Stomach (tissue), 9 donors: ENCODE measurements around the gene TRIM41. TPM values are rescaled to one million over a fixed set of nuclear protein-coding genes. Genes with fewer than 3 reads are reported as not detected.

Experiments
- DNase-seq, 2 donors: peaks; one replicate each; pipeline versions ENCODE4 v3.0.0 to v3.0.0-alpha.2; 2013 to 2019
- H3K27ac ChIP-seq, 5 donors: fragments of 200-600 bp in 4 of 5; sonication (generic) in 4 of 5; one replicate each; pipeline ENCODE4 v1.5.1; 2013 to 2019; ENCODE audit warnings: mild to moderate bottlenecking in 1 of 5, moderate library complexity in 1 of 5
- H3K27me3 ChIP-seq, 3 donors: fragments of 200-600 bp; sonication (generic); one replicate each; pipeline ENCODE4 v1.5.1; 2017 to 2019; ENCODE audit warnings: mixed run types in 1 of 3
- H3K36me3 ChIP-seq, 4 donors: fragments of 200-600 bp; sonication (generic); 1 replicate in 3 of 4; 2 replicates in 1 of 4; pipeline ENCODE4 v1.5.1; 2016 to 2019
- H3K4me1 ChIP-seq, 4 donors: fragments of 200-600 bp; sonication (generic); one replicate each; pipeline ENCODE4 v1.5.1; 2016 to 2019
- H3K4me3 ChIP-seq, 4 donors: fragments of 200-600 bp; sonication (generic) in 3 of 4; one replicate each; pipeline ENCODE4 v1.5.1; 2016 to 2019; ENCODE audit warnings: mild to moderate bottlenecking in 1 of 4
- H3K9me3 ChIP-seq, 4 donors: fragments of 200-600 bp; sonication (generic); one replicate each; pipeline ENCODE4 v1.5.1; 2016 to 2019
- EP300 ChIP-seq: sonication (generic); formaldehyde crosslinking; IDR thresholded peaks from one replicate; pipeline ENCODE4 v1.6.1; 2017; ENCODE audit warnings: antibody characterized with exemption
- POLR2A ChIP-seq, 4 donors: fragments of 450-650 bp; IDR thresholded peaks; one replicate each; pipeline ENCODE4 v1.6.1; 2016; ENCODE audit warnings: antibody characterized with exemption in 4 of 4, control low read depth in 2 of 4, mild to moderate bottlenecking in 1 of 4, moderate library complexity in 1 of 4
- POLR2AphosphoS5 ChIP-seq, 3 donors: sonication (generic); formaldehyde crosslinking; IDR thresholded peaks; one replicate each; pipeline ENCODE4 v1.6.1; 2016; ENCODE audit warnings: antibody characterized with exemption in 3 of 3
- WGBS, 5 donors: extraction: QIAGEN DNeasy Blood & Tissue Kit in 3 of 5; methylation state at CpG; one replicate each; pipeline versions ENCODE4 v1.1.5 to v1.1.7; 2013 to 2018; 5-methylcytosine and 5-hydroxymethylcytosine counted together
- intact Hi-C: fragments of 100-400 bp; cut with DNase I; formaldehyde crosslinking; loops from one replicate; pipeline ENCODE4 v1.15.1; 2023; ENCODE audit warnings: low total_unique reads
- polyA plus RNA-seq, 3 donors: library from polyadenylated mRNA; stranded (reverse); fragments of 200-250 nt; gene quantifications; one replicate each; pipeline ENCODE4 v1.2.3, GENCODE V29; 2013
- total RNA-seq, 5 donors: library from RNA; depleted of rRNA; stranded (reverse); fragments of >200 nt; gene quantifications; one replicate each; pipeline versions ENCODE4 v1.1.0 to v1.2.3, GENCODE V29; 2014 to 2016
- TF ChIP-seq, protein P1 (sequence below), 7 experiments: fragments of 450-650 bp in 4 of 7; fragments of 200-600 bp in 3 of 7; sonication (generic) in 3 of 7; IDR thresholded peaks; one replicate each; pipeline ENCODE4 v1.5.1; 2016 to 2019; ENCODE audit warnings: antibody characterized with exemption in 7 of 7, control low read depth in 2 of 7, mild to moderate bottlenecking in 1 of 7
- donor health status: healthy with polysubstance abuse.
- donor health status: Bipolar disorder and iron deficiency.
- donor health status: healthy.

Gene TRIM41
- total and polyA plus RNA-seq, 8 donors, result 2.3 to 70.4 (median 16.0) TPM

DNA sequence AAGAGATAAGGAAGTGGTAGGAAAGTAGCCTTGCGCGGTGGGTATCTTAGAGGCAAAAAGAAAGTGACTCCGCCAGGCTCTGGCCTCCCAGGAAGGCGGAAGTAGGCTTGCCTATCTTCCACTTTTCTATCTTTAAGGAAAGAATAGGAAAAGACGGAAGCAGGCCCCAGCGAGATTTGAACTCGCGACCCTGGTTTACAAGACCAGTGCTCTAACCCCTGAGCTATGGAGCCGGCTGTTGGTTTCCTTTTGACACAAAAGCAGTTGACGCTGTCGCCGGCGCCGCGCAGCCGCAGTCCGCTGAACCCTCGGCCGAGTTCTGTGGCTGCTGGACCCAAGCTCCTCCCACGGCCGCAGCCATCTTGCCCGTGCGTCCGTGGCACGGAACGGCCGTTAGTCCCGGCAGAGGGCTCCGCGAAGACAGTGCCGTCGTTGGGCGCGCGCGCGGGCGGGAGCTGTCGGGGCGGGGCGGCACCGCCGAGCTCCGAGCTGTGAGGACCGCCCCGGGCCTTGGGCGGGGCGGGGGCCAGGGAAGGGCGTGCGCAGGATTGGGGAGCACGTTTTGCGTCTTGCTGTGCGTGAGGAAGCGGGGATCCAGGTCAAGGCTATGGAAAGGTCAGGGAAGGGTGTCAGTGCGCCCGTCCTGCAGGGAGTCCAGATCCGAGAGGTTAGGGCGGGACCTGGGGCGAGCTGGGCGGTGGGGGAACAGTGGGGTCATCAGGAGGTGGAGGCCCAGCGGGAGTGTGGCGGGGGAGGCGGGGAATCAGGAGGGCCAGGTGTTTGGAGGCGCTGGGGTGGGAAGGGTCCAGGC is 31.4 kb upstream of the TRIM41 start:
- 0 to 1% (median 1%) methylated on average over 36 to 64 of the region's 64 CpGs for WGBS, 5 donors
- TF ChIP-seq, protein P1, sequence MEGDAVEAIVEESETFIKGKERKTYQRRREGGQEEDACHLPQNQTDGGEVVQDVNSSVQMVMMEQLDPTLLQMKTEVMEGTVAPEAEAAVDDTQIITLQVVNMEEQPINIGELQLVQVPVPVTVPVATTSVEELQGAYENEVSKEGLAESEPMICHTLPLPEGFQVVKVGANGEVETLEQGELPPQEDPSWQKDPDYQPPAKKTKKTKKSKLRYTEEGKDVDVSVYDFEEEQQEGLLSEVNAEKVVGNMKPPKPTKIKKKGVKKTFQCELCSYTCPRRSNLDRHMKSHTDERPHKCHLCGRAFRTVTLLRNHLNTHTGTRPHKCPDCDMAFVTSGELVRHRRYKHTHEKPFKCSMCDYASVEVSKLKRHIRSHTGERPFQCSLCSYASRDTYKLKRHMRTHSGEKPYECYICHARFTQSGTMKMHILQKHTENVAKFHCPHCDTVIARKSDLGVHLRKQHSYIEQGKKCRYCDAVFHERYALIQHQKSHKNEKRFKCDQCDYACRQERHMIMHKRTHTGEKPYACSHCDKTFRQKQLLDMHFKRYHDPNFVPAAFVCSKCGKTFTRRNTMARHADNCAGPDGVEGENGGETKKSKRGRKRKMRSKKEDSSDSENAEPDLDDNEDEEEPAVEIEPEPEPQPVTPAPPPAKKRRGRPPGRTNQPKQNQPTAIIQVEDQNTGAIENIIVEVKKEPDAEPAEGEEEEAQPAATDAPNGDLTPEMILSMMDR (IDR thresholded peaks at IDR 0.05), result no peak
- TF ChIP-seq POLR2A (IDR thresholded peaks at IDR 0.05), result peak in 1 of 4 donors; percentile 16
- peak; percentile 69 to 95 (median 86) for TF ChIP-seq POLR2AphosphoS5 (IDR thresholded peaks at IDR 0.05)
- no peak for TF ChIP-seq EP300
- peak; percentile 97 to 98 for DNase-seq
- Histone ChIP-seq H3K27ac (peak overlapping the region; percentile 89 to 93 (median 92)), H3K27me3 (no peaks in the 10 kb centered on the region), H3K9me3 (no peaks in the 10 kb centered on the region), H3K4me1 (peaks cover 5 to 53% (median 43%) of the 10 kb centered on the region in 4 donors), H3K36me3 (no peaks in the 10 kb centered on the region), H3K4me3 (peak overlapping the region; percentile 78 to 91 (median 82))
- intact Hi-C loops, result no loop called here

DNA sequence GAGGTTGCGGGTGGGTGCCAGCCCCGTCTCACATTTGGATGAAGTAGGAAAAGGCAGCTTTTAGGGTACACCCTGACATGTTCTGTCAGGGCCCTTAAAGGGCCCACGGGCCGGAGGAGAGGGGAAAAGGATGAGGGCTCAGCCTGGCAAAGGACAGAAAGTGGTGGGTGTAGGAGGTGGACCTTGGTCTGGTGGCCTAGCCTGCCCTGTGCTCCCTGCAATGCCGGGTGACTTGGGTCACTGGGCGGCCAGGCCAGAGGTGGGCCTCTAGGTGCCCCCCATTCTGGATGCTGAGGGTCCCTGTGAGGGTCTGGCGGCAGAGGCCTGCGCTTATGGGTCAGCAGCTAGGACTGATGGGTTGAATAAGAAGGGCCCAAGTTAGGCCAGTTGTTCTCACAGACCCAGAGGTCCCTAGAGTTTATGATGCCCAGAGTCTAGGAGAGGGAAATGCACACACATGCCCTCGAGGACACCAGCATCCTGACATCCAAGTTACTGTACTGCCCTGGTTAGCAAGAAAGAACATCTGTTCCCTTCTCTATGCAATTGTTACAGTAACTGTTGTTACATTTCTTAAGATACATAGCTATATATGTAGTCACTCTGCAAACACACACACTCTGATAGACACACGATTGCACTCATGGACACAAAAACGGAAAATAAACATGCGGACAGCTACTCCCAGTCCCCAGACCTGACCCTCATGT is 30.6 kb upstream of the TRIM41 start:
- 43 to 55% (median 49%) methylated on average over 12 of the region's 12 CpGs for WGBS, 5 donors
- no peaks in the 10 kb centered on the region for H3K9me3 ChIP-seq
- peak overlapping the region; percentile 89 to 93 (median 92) for H3K27ac ChIP-seq
- H3K36me3 ChIP-seq, result no peaks in the 10 kb centered on the region
- peaks cover 5 to 48% (median 41%) of the 10 kb centered on the region in 4 donors for H3K4me1 ChIP-seq
- TF ChIP-seq POLR2AphosphoS5 (IDR thresholded peaks at IDR 0.05), result no peak
- no peak for TF ChIP-seq EP300
- TF ChIP-seq, protein P1 (IDR thresholded peaks at IDR 0.05), result no peak
- TF ChIP-seq POLR2A (IDR thresholded peaks at IDR 0.05), result no peak
- peak in 1 of 2 donors; percentile 23 for DNase-seq
- H3K27me3 ChIP-seq, result no peaks in the 10 kb centered on the region
- H3K4me3 ChIP-seq, result peak overlapping the region; percentile 78 to 91 (median 82)
- intact Hi-C loops, result no loop called here

- Histone ChIP-seq H3K9me3 (no peaks in the 10 kb centered on the region), H3K4me1 (peaks cover 5 to 41% (median 36%) of the 10 kb centered on the region in 4 donors), H3K4me3 (no peak overlapping the region), H3K27me3 (no peaks in the 10 kb centered on the region), H3K36me3 (no peaks in the 10 kb centered on the region), H3K27ac (no peak overlapping the region)
- intact Hi-C loops, result no loop called here
- TF ChIP-seq, protein P1 (IDR thresholded peaks at IDR 0.05), result no peak
- no peak for TF ChIP-seq POLR2AphosphoS5 (IDR thresholded peaks at IDR 0.05)
- no peak for DNase-seq
- WGBS, 5 donors, result 55 to 92% (median 86%) methylated on average over 1 to 2 of the region's 2 CpGs
Observed at GRCh38 chr5:181193656-181194055, 29.4 kb upstream of the TRIM41 start.

GRCh38 chr5:181194489-181195248 is 28.4 kb upstream of the TRIM41 start:
- Histone ChIP-seq H3K27me3 (no peaks in the 10 kb centered on the region), H3K27ac (no peak overlapping the region), H3K36me3 (no peaks in the 10 kb centered on the region), H3K4me3 (no peak overlapping the region), H3K4me1 (peaks cover 5 to 33% (median 27%) of the 10 kb centered on the region in 4 donors), H3K9me3 (no peaks in the 10 kb centered on the region)
- 62 to 76% (median 72%) methylated on average over 10 to 21 of the region's 21 CpGs for WGBS, 5 donors
- peak in 1 of 2 donors; percentile 56 for DNase-seq
- intact Hi-C loops, result no loop called here
- TF ChIP-seq, protein P1 (IDR thresholded peaks at IDR 0.05), result no peak
- TF ChIP-seq POLR2AphosphoS5 (IDR thresholded peaks at IDR 0.05) (no peak), EP300 (no peak), POLR2A (IDR thresholded peaks at IDR 0.05) (no peak)
